ENCODE results near the gene ARID4B.
"Not testable (repeated sequence)": the region's sequence is repeated elsewhere in the genome, so short reads cannot be mapped to it uniquely, and the experiment has no call there.

The ARID4B gene

DNA sequence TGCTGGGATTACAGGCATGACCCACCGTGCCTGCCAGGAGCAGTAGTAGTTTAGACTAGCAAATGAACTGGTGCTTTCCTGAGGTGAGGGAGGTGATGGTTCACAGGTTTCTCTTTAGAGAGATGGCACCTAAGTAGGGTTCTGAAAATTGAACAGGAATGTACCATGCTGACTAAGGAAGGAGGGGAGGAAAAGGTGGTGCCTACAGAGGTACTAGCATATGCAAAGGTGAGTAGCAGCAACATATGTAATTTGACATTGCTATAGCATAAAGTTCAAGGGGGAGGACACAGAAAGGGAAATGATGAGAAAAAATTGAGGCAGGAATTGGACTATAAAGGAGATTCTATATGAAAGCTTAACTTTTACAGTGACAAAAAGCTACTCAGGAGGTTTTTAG lies 101.0 kb downstream of the ARID4B start:
- no peak for DNase-seq (ENCODE audit: low read depth)

DNA sequence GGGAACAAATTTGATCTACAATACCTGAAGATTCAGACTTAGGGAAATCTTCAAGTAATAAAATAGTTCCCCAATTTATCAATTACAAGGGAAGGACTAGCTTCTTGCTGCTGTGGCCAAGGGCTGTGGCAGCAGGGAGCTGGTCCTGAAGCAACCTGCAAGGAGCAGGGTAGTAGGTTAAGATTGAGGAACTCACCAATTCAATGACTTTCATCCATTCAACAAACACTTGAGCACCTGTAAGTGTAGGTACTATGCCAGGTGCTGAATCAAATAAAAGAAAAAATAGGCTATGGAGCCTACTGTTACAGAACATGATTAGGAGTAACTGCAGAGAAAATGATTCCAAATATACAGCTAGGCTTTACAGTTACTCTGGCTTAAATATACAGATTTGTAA lies 102.7 kb downstream of the ARID4B start:
- DNase-seq (ENCODE audit: low read depth) = no peak

- no peak for DNase-seq (ENCODE audit: low read depth)
These were observed 106.2 kb downstream of the ARID4B start for GRCh38 chr1:235221653-235222375.

- DNase-seq (ENCODE audit: low read depth) = no peak
These were observed 112.5 kb downstream of the ARID4B start for GRCh38 chr1:235215453-235215852.

DNA sequence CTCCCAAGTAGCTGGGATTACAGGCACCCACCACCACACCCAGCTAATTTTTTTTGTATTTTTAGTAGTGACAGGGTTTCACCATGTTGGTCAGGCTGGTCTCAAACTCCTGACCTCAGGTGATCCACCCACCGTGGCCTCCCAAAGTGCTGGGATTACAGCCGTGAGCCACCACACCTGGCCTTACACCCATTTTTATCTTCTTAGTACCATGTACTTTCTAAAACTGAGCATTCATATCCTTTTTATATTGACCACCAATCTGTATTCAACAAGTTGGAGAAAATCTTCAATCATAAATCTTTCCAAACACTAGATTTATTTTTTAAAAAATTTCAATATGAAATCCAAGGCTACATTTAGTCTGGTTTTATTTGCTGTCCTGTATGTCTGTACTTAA lies 113.0 kb downstream of the ARID4B start:
- not testable (repeated sequence) for DNase-seq (ENCODE audit: low read depth)

DNA sequence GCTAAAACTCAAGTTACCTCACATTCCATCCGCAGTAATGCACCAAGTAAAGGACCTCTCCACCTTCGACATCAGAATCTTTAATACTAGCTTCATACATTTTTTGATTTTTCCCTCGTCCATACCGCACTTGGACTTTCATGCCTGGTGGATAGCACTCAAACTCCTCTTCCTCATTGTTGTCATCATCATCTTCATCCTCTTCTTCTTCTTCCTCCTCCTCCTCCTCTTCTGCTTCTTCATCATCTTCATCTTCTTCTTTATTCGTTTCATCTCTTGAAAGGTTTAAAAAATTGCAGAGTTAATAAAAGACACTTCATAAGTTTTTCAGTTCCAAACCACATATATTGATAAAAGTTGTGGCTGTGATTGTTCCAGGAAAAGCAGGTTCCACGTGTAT lies 114.2 kb downstream of the ARID4B start:
- no peak for DNase-seq (ENCODE audit: low read depth)

- no peak for DNase-seq (ENCODE audit: low read depth)
These were observed 116.5 kb downstream of the ARID4B start for GRCh38 chr1:235211517-235211916.

- no peak for DNase-seq (ENCODE audit: low read depth)
These were observed 120.8 kb downstream of the ARID4B start for GRCh38 chr1:235207209-235207565.

DNA sequence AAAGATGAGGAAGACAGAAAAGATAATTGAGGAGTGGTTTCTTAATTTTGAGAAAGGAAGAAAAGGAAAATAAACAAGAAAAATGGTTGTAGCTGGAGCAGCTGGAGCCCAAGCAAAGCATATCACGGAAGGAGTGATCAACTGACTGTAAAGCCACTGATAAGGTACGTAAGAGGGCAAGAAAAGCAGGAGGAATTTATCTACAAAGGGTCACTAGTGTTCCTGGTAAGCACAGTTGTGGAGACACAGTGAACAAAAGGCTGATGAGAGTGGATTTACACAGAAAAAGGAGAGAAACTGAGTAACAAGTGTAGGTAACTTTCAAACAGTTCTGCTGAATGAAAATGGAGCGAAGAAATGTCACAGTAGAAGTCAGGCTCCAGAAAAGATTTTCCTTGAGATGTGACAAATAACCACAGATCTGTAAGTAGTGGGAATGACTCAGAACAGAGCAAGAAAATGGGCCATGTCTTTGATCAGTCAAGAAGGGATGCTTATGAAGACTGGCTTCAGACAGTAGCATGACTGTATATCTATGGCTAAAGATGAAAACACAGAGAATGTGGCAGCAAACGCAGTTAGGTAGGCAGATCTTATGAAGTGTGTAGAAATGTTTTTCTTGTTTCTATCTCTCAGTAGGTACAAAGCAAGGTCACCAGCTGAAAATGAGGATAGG lies 121.3 kb downstream of the ARID4B start:
- DNase-seq (ENCODE audit: low read depth) = no peak

GRCh38 chr1:235205687-235206086 lies 122.3 kb downstream of the ARID4B start:
- DNase-seq (ENCODE audit: low read depth) = no peak

- DNase-seq (ENCODE audit: low read depth) = no peak
These were observed 124.6 kb downstream of the ARID4B start for GRCh38 chr1:235203428-235203827.

DNA sequence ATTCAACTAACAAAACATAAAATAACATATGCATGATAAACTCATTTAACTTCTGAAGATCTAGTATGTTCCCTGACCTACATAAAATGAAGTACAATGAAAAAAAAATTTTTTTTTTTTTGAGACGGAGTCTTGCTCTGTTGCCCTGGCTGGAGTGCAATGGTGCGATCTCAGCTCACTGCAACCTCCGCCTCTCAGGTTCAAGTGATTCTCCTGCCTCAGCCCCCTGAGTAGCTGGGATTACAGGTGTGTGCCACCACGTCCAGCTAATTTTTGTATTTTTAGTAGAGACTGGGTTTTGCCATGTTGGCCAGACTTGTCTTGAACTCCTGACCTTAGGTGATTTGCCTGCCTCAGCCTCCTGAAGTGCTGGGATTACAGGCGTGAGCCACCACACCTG lies 125.5 kb downstream of the ARID4B start:
- not testable (repeated sequence) for DNase-seq (ENCODE audit: low read depth)

DNA sequence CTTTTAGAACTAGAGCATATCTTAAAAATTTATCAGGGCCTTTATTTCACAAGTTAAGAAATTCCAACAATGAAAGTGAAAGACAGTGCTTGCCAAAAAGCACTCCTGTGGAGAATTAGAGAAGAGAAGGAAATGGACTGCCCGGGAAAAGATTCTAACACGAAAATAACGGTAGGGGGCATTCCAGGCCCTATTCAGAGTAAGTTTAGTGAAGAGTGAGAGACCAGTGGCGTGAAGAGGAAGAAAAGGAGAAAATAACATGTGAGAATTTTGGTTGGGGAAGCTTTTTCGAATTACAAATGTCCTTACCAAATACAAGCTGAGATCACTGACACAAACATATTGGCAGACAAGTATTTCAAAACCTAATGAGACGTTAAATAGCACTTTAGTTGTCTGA lies 128.5 kb downstream of the ARID4B start:
- DNase-seq (ENCODE audit: low read depth) = peak; percentile 3

DNA sequence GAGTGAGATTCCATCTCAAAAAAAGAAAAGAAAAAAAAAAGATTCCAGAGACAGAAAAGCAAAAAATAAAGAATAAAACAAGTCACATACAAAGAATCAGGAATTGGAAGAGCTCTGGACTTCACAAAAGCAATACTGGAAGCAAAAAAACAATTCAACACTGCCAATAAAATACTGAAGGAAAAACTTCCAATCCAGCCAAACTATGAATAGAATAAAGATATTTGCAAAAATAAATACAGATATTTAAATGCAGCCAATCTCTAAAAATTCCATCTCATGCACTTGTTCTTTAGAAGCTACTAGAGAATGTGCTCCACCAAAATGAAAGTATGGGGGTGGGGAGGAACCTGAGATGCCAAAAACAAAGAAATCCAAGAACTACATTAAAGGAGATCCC lies 137.5 kb downstream of the ARID4B start:
- no peak for DNase-seq (ENCODE audit: low read depth)

- no peak for DNase-seq (ENCODE audit: low read depth)
These were observed 140.7 kb downstream of the ARID4B start for GRCh38 chr1:235187316-235187715.

DNA sequence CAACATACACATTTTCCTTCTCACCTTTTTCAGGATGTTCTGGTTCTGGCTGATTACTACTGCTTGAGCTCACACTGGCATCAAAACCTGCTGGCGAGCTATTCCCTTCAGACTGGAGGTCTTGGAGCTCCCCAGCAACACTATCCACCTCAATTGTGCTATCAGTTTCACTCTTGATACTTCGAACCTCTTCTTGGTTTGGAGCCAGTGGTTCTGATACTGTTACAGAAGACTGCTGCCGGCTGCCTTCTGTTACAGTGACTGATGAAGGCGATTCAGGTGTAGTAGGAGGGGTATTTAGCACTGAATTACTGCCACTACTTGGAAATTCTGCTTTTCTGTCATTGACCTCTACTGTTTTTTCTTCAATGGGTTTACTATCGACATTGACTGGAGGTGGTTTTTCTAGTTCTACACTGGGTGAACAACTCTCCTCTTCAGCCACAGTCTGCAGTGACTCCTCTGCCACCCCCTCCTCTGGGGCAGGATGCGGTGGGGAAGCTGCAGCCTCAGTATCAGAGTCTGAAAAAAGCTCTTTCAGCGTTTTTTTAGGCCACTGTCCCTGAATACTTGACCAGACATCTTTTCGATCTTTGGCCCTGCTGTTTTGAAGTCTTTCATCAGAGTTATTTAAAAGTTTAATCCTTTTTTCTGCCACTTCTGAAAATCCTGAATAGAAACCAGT lies 146.3 kb downstream of the ARID4B start:
- DNase-seq (ENCODE audit: low read depth) = no peak

DNA sequence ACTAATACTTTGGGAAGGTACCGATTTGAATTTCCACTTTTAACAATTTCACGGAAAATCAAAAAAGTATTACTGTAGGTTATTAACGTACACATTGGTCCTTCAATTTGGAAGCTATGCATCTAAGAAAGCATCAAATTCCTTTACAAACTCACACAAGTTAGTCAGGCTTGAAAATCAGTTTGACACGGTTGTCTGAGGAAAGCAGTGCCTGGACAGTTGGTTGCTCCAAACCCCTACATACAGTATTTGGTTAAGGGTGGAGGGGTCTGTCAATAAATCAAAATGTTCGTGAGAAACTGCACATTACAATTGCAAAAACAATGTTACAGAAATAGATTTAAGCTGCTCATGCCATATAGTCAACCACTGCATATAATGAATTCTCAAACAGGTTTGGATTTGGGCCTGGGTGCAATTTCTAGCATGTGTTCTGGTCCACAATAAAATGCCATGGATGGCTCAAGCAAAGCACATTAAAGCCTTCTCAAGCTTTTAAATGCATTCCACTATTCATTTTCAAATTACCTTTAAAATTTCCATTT lies 147.0 kb downstream of the ARID4B start:
- DNase-seq (ENCODE audit: low read depth) = no peak

- no peak for DNase-seq (ENCODE audit: low read depth)
These were observed 151.5 kb downstream of the ARID4B start for GRCh38 chr1:235176486-235176885.

DNA sequence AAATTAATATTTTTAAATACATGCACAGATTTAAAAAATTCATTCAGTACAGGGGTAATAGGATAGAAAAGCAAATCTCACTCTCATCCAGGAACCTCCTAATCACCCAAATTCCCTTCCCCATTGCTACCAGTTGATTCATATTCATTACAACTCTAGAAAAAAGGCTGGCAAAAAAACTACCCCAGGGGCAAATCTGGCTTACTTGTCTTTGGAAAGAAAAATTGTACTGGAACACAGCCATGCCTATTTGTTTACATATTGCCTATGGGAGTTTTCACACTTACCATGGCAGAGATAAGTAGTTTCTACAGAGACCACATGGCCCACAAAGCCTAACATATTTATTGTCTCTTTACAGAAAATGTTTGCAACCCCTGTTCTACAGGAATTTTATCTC lies 158.0 kb downstream of the ARID4B start:
- DNase-seq (ENCODE audit: low read depth) = no peak

GRCh38 chr1:235168375-235168774 lies 159.6 kb downstream of the ARID4B start:
- no peak for DNase-seq (ENCODE audit: low read depth)

DNA sequence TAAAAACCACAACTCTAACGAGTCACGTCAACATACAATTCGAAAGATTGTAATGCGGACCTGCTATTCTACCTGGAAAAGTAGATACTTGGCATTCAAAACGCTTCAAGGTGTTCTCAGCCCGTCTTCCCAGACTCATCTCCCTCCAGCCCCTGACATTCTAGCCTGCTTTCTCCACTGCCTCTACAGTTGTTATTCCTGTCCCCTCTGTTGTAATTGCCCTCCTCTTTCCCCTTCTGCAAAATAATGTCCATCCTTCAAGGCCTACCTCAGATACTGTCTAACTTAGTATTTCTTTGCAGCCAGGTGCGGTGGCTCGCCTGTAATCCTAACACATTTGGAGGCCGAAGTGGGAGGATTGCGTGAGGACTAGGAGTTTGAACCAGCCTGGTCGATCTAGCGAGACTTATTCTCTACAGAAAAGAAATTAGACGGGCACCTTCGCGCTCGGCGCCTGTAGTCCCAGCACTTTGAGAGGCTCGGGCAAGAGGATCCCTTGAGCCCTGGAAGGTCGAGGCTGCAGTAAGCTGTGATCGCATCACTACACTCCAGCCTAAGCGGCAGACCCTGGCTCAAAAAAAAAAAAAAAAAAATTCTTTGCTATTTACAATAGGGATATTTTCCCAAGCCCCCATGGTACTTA lies 166.2 kb downstream of the ARID4B start:
- no peak for DNase-seq (ENCODE audit: low read depth)

DNA sequence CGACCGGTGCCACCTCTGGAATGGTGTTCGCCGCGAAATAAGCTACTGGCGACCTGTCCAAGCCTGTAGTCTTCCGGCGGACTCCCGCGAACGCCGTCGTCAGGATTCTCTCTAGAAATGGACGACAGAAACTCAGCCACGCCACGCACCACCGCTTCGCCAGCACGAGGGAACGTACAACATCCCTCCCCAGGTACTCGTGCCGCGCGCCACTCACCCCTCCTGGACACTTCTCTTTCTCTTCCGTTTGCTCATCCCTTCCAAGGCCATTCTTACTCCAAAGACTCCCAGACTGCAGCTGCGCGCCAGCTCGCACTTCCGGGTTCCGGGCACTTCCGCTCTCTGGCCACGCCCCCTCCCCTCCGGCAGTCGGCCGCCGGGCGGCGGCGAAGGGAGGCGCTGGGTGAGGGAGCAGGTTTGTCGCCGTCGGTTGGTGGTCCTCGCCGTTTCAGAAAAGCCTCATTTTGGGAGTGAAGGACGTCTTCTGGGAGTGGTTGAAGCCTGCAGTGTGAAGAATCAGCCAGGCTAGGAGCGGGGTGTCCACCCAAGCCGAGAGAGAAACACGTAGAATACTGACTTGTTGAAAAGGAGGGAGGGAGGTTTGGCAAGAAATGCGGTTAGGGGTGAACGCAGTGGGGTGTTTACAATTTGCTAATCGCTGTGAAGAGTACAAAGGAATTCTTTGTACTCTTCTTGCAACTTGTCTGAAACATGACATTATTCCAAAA lies 166.9 kb downstream of the ARID4B start, which contains the start of gene RBM34:
Gene RBM34 (minus strand): TSS at position 294 of the 728 bp plus-strand sequence. CDS start 24 bp downstream, at position 270.
- DNase-seq (ENCODE audit: low read depth) = peak; percentile 56

Measured in GM04503 (cell line).